IPS-NIHi11 (cell line): ENCODE results near the gene GSTO1.

Experiments used
- DNase-seq: peaks from one replicate; pipeline ENCODE4 v3.0.0; 2012; ENCODE audit warnings: mixed read lengths, low spot score

The GSTO1 gene

DNA sequence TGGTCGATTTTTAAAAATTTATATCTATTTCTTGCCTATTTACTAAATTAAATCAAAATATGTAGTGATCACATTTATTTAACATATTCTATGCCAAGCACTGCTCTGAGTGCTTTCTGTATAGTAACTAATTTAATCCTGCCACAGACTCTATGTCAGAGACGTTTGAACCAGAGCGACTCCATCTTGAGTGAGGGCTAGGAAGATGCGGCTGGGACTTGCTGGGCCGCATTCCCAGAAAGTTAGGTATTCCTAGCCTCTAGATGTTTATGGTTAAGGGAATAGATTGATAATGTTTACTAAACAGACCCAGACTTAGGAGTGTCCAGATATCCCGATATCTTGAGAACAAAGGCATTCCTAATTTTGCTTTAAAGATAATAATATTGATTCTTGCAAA is 3.2 kb upstream of the GSTO1 start:
- no peak for DNase-seq

GRCh38 chr10:104252368-104252767 is 2.3 kb upstream of the GSTO1 start:
- no peak for DNase-seq

DNA sequence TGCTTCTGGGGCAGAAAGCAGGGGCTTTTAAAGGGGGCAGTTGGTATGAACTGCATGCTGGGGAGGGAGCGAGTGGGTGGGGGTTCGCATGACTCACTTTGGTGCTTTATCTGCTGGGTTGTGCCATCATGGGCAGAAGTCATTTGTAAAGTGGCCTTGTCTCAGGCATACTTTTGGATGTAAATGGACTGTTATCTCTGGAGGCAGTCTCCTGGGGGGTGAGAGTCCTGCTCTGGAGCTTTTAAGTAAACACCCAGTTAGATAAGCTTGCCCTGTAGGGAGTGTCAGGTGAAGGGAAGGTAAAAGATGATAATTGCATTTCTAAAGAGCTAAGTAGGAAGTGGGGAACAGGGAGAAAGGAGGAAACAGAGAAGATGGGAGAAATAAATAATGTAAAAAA is 1.6 kb upstream of the GSTO1 start:
- DNase-seq: no peak

DNA sequence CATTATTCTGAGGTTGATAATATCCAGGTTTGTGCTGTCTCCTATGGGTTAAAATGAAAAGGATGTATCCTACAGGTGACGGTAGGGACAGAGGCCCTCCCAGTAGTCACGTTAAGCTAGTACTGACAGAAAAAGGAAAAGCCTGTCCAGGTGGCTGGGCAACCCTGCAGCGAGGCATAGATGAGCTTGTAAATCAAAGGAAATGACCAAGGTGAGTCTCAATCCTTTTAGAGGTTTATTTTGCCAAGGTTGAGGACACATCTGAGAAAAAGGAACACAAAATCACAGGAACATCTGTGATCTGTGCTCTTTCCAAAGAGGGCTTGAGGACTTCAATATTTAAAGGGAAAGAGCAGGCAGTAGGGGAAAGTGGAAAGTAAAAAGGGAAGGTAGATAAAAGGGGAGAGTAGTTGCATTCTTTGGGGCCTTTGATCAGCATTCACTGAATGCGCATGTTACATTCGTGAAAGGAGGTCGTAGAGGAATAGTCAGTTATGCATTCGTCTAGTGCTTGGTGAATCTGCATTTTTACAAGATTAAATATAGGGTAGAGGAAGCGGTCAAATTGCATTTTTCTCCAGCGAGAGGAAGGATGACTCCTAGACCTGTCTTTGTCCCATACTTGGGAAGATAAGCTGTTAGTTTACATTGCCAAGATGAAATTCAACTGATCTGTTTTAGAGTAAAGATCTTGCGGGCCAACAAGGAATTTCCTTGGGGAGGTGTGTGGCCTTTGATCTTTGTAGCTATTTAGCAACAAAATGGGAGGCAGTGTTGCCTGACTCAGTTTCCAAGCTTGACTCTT is 884 bp upstream of the GSTO1 start:
- no peak for DNase-seq

- peak; percentile 16 for DNase-seq
Observed at GRCh38 chr10:104255311-104255981, 754 bp downstream of the GSTO1 start.

DNA sequence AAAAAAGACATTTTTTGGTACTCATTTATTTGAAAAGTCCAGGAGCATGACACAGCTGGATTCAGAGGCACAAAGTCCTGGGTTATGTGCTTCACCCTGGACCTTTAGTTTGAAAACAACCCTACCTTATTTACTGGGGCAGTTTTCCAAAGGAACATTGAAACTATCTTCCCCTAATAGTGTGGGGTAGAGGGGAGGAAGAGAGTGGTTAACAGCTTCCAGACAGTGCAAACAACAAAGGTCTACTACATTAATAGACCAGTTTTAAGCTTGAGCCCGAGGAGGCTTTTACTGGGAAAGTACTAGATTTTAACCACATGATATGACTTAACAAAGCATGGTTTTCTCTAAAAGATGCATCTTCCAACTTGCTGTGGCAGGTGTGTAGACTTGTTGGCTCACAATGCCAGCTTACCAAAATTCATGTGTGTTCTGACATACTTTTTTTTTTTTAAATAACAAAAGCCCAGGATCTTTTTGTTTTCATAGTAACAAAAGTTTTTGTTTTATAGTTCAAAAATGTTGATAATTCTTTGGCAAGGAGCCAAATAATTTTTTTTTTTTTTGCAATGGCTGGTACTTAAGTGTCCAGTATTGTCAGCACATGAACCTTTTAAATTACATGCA is 1.8 kb downstream of the GSTO1 start:
- DNase-seq: no peak

- DNase-seq: no peak
Observed at GRCh38 chr10:104257235-104257634, 2.5 kb downstream of the GSTO1 start.

DNA sequence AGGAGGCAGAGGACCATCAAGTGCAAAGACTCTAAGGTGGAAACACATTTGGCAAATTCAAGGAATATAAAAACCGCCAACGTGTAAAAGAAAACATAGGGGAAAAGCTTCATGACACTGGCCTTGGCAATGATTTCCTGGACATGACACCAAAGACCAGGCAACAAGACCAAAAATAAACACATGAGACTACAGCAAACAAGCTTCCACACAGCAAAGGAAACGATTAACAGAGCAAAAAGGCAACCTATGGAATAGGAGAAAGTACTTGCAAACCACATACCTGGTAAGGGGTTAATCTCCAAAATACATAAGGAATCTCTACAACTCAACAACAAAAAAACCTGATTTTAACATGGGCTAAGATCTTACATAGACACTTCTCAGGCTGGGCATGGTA is 3.5 kb downstream of the GSTO1 start:
- no peak for DNase-seq

DNA sequence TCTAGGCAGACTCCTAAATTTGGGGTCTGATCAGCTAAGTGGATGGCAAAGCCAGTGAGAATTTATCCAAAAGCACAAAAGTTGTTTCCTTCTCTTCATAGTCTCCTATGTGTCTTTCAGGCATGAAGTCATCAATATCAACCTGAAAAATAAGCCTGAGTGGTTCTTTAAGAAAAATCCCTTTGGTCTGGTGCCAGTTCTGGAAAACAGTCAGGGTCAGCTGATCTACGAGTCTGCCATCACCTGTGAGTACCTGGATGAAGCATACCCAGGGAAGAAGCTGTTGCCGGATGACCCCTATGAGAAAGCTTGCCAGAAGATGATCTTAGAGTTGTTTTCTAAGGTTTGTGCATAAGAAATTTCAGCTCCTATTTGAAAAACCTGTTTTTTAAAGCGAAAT is 4.8 kb downstream of the GSTO1 start:
- DNase-seq: no peak

DNA sequence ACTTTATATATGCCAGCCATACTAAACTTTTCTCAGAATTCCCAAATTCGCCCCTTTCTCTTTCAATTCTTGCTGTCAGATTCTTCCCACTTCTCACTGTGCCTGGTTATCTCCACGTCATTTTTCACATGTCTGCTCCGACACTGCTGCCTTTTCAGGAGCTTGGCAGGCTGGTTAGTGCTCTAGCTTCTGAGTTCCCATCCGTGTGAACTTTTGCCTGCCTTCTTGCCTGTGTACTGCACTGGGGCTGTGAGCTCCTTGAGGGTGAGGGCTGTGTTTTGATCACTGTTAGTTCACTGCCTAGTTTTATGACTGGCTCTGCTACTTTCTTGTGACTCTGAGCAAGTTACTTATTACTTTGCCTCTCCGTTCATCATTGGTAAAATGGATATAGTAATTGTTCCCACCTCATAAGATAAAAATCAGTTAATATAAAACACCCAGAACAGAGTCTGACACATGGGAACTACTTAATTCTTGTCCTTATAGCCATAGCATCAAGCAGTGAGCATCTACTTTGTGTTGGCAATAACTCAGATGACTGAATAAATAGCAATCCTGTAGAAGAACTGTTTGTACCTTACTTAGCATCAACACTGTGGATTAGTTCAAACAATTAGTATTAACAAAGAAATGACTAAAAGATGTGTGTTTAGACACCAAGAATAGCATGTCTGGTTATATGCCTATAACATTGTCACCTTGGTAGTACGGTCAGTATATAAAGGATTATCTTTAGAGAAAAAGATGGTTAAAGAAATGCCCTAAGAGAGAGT is 5.5 kb downstream of the GSTO1 start:
- DNase-seq: no peak

- no peak for DNase-seq
Observed at GRCh38 chr10:104260775-104261115, 6.1 kb downstream of the GSTO1 start.

GRCh38 chr10:104262055-104262454 is 7.4 kb downstream of the GSTO1 start:
- no peak for DNase-seq

GRCh38 chr10:104264783-104265182 is 10.1 kb downstream of the GSTO1 start:
- no peak for DNase-seq

DNA sequence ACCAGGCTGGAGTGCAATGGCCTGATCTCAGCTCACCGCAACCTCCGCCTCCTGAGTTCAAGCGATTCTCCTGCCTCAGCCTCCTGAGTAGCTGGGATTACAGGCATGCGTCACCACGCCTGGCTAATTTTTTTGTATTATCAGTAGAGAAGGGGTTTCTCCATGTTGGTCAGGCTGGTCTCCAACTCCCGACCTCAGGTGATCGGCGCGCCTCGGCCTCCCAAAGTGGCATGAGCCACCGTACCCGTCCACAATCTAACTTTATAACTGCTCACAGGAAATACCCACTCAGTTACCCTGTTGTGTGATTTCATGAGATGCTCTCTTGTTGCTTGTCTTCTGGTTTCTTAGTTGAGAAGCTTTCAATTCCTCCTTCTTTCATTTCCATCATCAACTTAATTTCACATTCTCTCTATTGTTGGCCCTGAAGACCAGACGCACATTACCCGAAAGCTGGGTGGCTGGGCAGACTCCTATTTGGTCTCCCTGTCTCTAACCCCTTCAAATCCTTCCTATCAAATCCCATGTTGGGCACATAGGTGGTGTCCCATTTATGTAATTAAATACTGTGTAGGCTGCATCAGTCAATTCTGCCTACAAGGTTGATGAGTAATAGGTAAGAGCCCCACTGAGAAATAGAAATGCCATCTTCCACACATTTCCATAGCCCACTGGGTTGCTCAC is 13.2 kb downstream of the GSTO1 start:
- DNase-seq: no peak

- DNase-seq: no peak
Observed at GRCh38 chr10:104268405-104268712, 13.7 kb downstream of the GSTO1 start.

DNA sequence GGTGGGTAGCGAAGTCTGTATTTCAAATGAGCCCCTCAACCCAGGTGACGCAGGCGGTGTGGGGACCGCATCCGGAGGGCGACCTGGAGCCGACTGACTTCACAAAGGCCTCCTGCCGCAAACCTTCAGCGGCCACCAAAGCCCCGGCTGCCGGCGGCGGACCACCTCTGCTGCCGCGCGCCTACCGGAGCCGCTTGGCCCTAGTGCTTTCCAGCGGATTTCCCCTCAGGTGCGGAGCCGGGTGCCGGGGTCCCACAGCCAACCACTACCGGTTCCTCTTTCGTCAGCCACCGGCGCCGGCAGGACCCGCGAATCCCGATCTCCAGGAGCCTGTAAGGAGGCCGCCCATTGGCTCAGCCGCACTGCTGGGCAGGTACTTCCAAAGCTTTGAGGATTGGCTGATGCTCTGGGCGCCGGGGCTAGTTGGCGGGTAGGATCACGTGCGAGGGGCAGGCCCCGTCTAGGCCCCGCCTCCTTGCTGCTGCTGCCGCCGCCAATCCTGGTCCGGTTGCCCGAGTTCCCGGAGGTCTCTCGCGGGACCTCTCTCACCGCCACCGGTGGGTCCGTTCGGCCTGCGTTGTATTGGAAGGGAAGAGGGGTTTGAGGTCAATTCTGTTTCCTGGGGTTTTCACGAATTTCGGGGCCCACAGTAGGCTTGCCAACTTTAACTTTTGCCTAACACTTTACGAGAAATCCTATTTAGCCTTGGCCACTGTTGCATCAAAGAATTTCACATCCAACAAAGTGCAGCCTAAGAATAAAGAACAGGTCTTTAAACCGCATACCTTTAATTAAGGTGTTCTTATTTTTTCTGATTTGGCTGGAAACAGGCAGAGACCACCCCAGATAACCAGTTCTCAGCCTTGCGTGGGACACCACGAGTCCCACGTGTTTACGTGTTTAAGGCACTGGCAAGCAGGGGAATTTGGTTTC is 14.3 kb downstream of the GSTO1 start, which contains the start of gene GSTO2:
Gene GSTO2, plus strand, starts transcription at position 472 of the 933 bp plus-strand sequence. CDS start 5,732 bp downstream, outside the sequence.
- DNase-seq: peak; percentile 100

- DNase-seq: no peak
Observed at GRCh38 chr10:104273286-104273685, 18.6 kb downstream of the GSTO1 start.

GRCh38 chr10:104273899-104274575 is 19.3 kb downstream of the GSTO1 start:
- no peak for DNase-seq

DNA sequence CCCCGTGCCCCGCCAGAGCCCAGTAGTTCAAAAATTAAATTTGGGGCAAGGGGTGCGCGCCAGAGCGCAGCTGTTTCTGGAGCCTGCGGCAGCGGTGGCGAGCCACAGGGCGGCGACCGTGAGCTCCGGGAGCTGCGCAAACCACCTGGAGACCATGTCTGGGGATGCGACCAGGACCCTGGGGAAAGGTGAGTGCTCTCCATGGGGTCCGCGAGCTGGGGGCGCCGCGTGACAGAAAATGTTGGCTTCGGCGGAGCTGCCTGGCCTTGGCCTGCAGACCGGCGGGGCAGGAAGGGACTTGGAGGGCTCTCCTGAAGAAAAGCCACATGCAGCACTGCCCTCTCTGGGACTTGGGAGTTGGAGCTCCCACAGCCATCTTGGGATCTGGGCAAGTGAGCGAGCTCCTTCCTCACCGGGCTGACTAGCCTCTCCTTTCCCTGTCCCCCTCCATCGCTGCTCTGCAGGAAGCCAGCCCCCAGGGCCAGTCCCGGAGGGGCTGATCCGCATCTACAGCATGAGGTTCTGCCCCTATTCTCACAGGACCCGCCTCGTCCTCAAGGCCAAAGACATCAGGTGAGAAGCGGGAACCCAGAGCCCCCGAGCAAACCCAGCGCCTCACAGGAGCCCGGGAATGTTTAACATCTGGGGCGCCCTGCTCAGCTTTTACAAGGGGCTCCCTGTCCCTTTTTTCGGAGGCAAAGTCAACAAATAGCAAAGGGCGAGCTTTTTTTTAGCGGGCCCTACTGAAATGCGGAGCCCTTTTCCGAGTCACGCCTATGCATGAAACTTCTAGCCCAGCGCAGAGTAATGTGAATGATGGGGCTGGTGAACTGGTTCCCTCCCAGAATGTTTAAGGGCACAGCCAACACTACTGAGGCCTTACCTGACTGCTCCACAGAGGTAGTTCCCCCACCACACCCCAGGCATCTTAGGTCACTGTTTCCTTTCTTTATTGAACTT is 20.4 kb downstream of the GSTO1 start:
- peak; percentile 86 for DNase-seq
